HEK293 (cell line): ENCODE measurements around the gene MMRN2.

Source experiments
- CTCF ChIA-PET: fragments of 350-600 bp; formaldehyde crosslinking; extraction: SDS; loops from one replicate; lab custom pipeline; 2021; ENCODE audit warnings: antibody characterized with exemption; lab: Yijun Ruan, JAX
- POLR2A ChIA-PET: fragments of 300-600 bp; formaldehyde crosslinking; extraction: SDS; loops from one replicate; lab custom pipeline; 2020; ENCODE audit warnings: antibody characterized with exemption, inconsistent platforms; lab: Yijun Ruan, JAX
- H3K27ac ChIP-seq: fragments of 200-500 bp; sonication (Bioruptor generic); 2 replicates; pipeline ENCODE4 v1.5.1; 2014; ENCODE audit warnings: low read depth, low read length, control low read depth, inconsistent platforms; ENCODE audit errors: extremely low read depth
- H3K36me3 ChIP-seq, 2 experiments: fragments of 200-500 bp in 1 of 2; sonication (Bioruptor generic) in 1 of 2; 1 replicate in 1 of 2; 2 replicates in 1 of 2; pipeline ENCODE4 v1.5.1; 2014 to 2017; ENCODE audit warnings: inconsistent platforms in 2 of 2, low read length in 2 of 2; ENCODE audit not compliant: control insufficient read depth in 2 of 2, insufficient read depth in 1 of 2
- H3K4me1 ChIP-seq: fragments of 200-500 bp; sonication (Bioruptor generic); 2 replicates; pipeline ENCODE4 v1.5.1; 2014; ENCODE audit warnings: mild to moderate bottlenecking, low read length, inconsistent platforms; ENCODE audit not compliant: control insufficient read depth, insufficient read depth
- H3K4me3 ChIP-seq: 2 replicates; pipeline ENCODE4 v1.5.1; 2011; ENCODE audit warnings: low read depth, mild to moderate bottlenecking, control low read depth, low read length, moderate library complexity
- H3K9me3 ChIP-seq: fragments of 200-500 bp; sonication (Bioruptor generic); 2 replicates; pipeline ENCODE4 v1.5.1; 2014; ENCODE audit warnings: low read depth, low read length, inconsistent platforms; ENCODE audit not compliant: control insufficient read depth, insufficient read depth
- BCL6B ChIP-seq: fragments of 450-650 bp; formaldehyde crosslinking; IDR thresholded peaks from 2 replicates; pipeline ENCODE4 v1.5.1; 2017; ENCODE audit warnings: missing biosample characterization, missing genetic modification characterization
- KLF17 ChIP-seq: fragments of 450-650 bp; formaldehyde crosslinking; IDR thresholded peaks from 2 replicates; pipeline ENCODE4 v1.5.1; 2016; ENCODE audit warnings: missing biosample characterization, missing genetic modification characterization
- MYNN ChIP-seq: fragments of 450-650 bp; formaldehyde crosslinking; IDR thresholded peaks from 2 replicates; pipeline ENCODE4 v1.5.1; 2016; ENCODE audit warnings: missing biosample characterization, missing genetic modification characterization, borderline replicate concordance
- ZBTB11 ChIP-seq: fragments of 450-650 bp; formaldehyde crosslinking; conservative IDR thresholded peaks from 2 replicates; pipeline ENCODE4 v1.5.1; 2016; ENCODE audit warnings: low read depth, missing biosample characterization, missing genetic modification characterization
- ZBTB6 ChIP-seq: fragments of 450-650 bp; formaldehyde crosslinking; IDR thresholded peaks from 2 replicates; pipeline ENCODE4 v1.5.1; 2017; ENCODE audit warnings: missing biosample characterization, missing genetic modification characterization
- ZEB2 ChIP-seq: fragments of 450-650 bp; formaldehyde crosslinking; IDR thresholded peaks from 2 replicates; pipeline ENCODE4 v1.5.1; 2016; ENCODE audit warnings: missing biosample characterization, missing genetic modification characterization
- ZNF138 ChIP-seq: fragments of 450-650 bp; formaldehyde crosslinking; IDR thresholded peaks from 2 replicates; pipeline ENCODE4 v1.5.1; 2016; ENCODE audit warnings: missing biosample characterization, missing genetic modification characterization, borderline replicate concordance
- ZNF174 ChIP-seq: fragments of 450-650 bp; formaldehyde crosslinking; IDR thresholded peaks from 2 replicates; pipeline ENCODE4 v1.5.0; 2017; ENCODE audit warnings: missing biosample characterization, mild to moderate bottlenecking, missing genetic modification characterization
- ZNF211 ChIP-seq: fragments of 450-650 bp; formaldehyde crosslinking; IDR thresholded peaks from 2 replicates; pipeline ENCODE4 v1.5.1; 2016; ENCODE audit warnings: low read depth, missing biosample characterization, missing genetic modification characterization
- ZNF26 ChIP-seq: fragments of 450-650 bp; formaldehyde crosslinking; IDR thresholded peaks from 2 replicates; pipeline ENCODE4 v1.5.1; 2016; ENCODE audit warnings: missing biosample characterization, missing genetic modification characterization
- ZNF530 ChIP-seq: fragments of 450-650 bp; formaldehyde crosslinking; IDR thresholded peaks from 2 replicates; pipeline ENCODE4 v1.5.1; 2016; ENCODE audit warnings: low read depth, missing biosample characterization, missing genetic modification characterization
- ZNF624 ChIP-seq: fragments of 450-650 bp; formaldehyde crosslinking; IDR thresholded peaks from 2 replicates; pipeline ENCODE4 v1.5.1; 2017; ENCODE audit warnings: missing biosample characterization, missing genetic modification characterization
- ZNF768 ChIP-seq: fragments of 450-650 bp; formaldehyde crosslinking; IDR thresholded peaks from 2 replicates; pipeline ENCODE4 v1.5.1; 2018; ENCODE audit warnings: missing biosample characterization, mild to moderate bottlenecking, missing genetic modification characterization
- ZNF792 ChIP-seq: fragments of 450-650 bp; formaldehyde crosslinking; IDR thresholded peaks from 2 replicates; pipeline ENCODE4 v1.5.1; 2016; ENCODE audit warnings: missing biosample characterization, missing genetic modification characterization
- ZSCAN4 ChIP-seq: fragments of 450-650 bp; formaldehyde crosslinking; IDR thresholded peaks from 2 replicates; pipeline ENCODE4 v1.5.1; 2017; ENCODE audit warnings: missing biosample characterization, missing genetic modification characterization

Gene MMRN2

GRCh38 chr10:86964061-86964846 lies 6.8 kb upstream of the MMRN2 start (continued):
- TF ChIP-seq KLF17 (tag by site-specific recombination), result no peak
- no peak for TF ChIP-seq ZNF211 (tag by site-specific recombination)
- no peak for TF ChIP-seq BCL6B (tag by site-specific recombination)
- TF ChIP-seq ZNF768 (tag by site-specific recombination), result no peak
- TF ChIP-seq ZNF26 (tag by site-specific recombination), result no peak

GRCh38 chr10:86963341-86963919 lies 6.0 kb upstream of the MMRN2 start:
- ChIA-PET CTCF (interaction anchor here (0.5 to 1.9 kb wide), 3 partner anchors 15 to 274 kb away, joined by 3 to 4 read pairs (median 4); no protein-coding TSS in a partner anchor), POLR2A (no interaction called here)
- TF ChIP-seq ZEB2 (tag by site-specific recombination), result no peak
- no peak for TF ChIP-seq ZBTB6 (tag by site-specific recombination)
- no peak for TF ChIP-seq ZNF530
- TF ChIP-seq ZSCAN4 (tag by site-specific recombination), result no peak
- TF ChIP-seq ZBTB11 (tag by site-specific recombination), result no peak
- TF ChIP-seq MYNN (tag by site-specific recombination), result no peak
- no peak for TF ChIP-seq ZNF624 (tag by site-specific recombination)
- no peak for TF ChIP-seq KLF17 (tag by site-specific recombination)
- TF ChIP-seq ZNF792 (tag by site-specific recombination), result no peak
- no peak for TF ChIP-seq ZNF174 (tag by site-specific recombination)
- no peak for TF ChIP-seq ZNF138 (tag by site-specific recombination)

More at GRCh38 chr10:86963341-86963919, 6.0 kb upstream of the MMRN2 start:
- Histone ChIP-seq H3K36me3 (no peaks in the 10 kb centered on the region), H3K4me1 (no peaks in the 10 kb centered on the region), H3K9me3 (no peaks in the 10 kb centered on the region), H3K4me3 (no peak overlapping the region), H3K27ac (no peak overlapping the region)
